HPDE6-E6E7 (cell line): ENCODE results near the gene TRPM6.

ENCODE experiments used
- DNase-seq: peaks from one replicate; pipeline ENCODE4 v3.0.0; 2011; ENCODE audit warnings: missing footprints; ENCODE audit errors: extremely low spot score

The TRPM6 gene

DNA sequence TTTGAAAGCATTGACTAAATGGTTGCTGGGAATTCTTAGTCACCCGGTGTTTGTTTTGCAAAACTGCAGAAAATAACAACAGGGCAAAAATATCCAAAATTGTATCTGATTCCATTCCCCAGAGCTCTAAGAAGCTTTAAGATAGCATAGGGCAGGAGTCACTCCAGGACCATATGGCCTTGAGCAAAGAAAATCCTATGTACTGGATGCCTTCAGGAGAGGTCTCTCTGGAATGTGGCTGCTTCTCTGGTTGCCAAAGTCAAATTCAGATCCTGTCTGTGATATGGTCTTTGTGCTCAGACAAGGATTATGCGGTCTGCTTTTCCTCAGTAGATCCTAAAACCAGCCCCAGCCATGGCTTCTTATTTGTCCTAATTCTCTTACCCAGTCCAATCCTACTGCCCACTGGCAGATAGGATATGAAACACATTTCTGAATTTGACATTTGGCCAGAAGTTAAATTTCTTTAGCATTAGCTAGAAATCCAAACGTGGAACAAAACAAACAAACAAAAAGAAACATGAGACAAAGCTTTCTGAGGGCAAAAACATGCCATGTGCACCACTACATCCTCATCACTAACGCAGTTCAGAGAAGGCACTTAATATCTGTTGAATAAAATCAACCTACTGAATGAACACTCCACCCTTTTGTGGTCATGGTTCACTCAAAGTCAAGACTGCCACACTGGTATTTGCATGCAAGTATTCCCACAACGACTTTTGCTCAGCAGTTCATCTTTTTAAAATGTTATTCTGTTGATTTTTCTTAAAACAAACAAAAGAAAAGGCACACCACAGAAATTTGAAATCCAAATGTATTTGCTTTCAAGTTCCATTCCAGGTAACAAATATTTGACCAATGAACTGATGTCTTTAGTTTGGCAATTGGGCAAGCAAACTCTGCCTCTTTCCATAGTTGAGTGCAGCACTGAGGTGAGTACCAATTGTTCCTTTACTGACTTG lies 165.7 kb downstream of the TRPM6 start:
- no peak for DNase-seq

- DNase-seq = no peak
Measured at GRCh38 chr9:74719306-74719705, 168.4 kb downstream of the TRPM6 start.

GRCh38 chr9:74718709-74719108 lies 169.0 kb downstream of the TRPM6 start:
- no peak for DNase-seq

DNA sequence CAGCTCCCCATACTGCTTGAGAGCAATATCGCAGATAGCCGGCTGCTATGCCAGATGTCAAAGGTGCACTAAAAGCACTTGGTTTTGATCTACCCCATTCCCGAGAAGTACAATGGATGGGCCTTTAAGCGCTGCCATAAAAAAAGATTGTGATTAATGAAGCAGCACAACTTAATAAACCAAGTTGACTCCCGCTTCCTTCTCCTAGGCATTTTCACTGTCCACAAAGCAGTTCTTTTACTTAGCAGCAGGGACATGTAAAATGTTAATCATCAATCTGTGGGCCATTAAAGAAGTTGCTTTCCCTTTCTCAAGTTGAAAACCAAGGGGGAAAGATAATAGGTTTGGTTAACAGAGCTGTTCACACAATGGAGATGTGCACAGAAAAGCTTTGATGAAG lies 176.4 kb downstream of the TRPM6 start:
- no peak for DNase-seq

DNA sequence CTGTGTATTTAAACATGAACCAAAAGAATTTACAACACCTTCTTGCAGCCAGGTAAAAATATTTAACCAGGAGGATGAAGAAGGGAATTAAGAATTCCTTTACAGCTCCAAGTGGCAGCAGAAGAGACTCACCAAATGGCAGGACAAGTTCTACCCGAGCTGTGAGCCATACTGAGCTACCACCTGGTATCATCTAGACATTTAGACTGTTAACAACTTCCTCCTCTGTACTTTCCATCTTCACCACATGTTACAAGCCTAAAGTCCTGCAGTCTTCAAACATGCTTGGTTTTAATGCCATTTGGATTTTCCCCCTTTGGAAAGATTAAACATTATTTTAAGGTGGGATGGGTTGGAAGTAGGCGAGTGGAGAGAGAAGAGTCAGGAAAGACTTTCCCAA lies 190.2 kb downstream of the TRPM6 start:
- DNase-seq = no peak

DNA sequence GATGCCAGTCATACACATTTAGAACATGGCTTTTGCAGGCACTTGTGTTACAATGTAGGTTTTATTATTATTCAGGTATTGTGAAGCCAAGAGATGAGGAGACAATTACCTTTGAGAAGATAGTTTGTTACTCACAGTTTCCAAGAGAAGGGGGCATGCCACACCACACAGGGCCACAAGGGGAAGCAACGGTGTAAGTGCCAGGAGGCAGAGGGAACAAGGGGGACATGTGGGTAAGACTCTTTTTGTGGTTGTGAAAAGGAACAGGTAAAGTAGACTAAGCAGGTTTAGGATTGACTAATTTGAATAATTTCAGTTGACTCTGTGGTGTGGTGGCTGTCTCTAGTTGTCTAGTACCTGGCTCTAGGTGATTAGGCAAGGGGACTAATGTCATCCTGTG lies 191.2 kb downstream of the TRPM6 start:
- no peak for DNase-seq

- no peak for DNase-seq
Measured at GRCh38 chr9:74691058-74691457, 196.7 kb downstream of the TRPM6 start.

DNA sequence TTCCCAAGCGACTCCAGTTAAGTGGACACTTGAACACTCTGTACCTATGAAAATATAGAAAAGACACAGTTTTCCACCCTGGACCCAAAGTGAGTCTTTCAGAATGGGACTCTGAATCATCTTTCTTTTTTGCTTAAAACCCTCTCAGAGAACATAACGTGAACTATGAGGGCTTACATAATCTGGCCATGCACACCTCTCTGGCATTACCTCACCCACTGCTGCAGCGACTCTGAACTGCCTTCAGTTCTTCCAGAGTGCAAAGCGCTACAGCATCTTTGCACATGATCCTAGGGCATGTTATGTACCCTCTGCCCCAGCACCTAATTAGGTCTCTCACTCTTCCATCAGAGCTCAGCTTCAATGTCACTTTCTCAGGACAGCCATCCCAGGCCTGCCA lies 204.4 kb downstream of the TRPM6 start:
- no peak for DNase-seq

GRCh38 chr9:74681906-74682305 lies 205.8 kb downstream of the TRPM6 start:
- DNase-seq = no peak

DNA sequence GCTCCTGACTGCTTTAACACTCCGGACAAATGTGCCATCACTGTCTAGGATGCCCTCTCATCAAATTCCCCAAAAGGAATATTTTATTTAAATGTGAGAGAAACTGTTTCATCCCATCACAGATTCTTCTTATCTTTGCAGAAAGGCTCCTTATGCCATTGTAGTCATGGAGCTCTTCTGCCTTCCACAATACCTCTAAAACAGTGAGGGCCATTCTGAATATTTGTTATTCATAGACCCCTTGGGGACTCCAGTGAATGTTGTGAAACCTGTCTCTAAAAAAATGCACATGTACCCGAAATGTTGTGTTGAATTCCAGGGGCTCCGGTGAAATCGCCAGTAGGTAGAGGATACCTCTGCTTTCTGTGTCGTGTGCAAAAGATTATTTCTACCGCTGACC lies 213.6 kb downstream of the TRPM6 start:
- no peak for DNase-seq
